Brain microvascular endothelial cell (primary cell): ENCODE measurements around the gene DCAF7.

ENCODE experiments used
- DNase-seq: peaks from one replicate; pipeline ENCODE4 v3.0.0-alpha.2; 2020
- H3K27ac ChIP-seq: fragments of 250-450 bp; sonication (Bioruptor Pico); 2 replicates; pipeline ENCODE4 v1.5.1; 2020; ENCODE audit warnings: mild to moderate bottlenecking, moderate library complexity
- H3K27me3 ChIP-seq: fragments of 250-450 bp; sonication (Bioruptor Pico); replicated peaks from 2 replicates; pipeline ENCODE4 v1.5.1; 2020; ENCODE audit warnings: mild to moderate bottlenecking
- H3K36me3 ChIP-seq: fragments of 250-450 bp; sonication (Bioruptor Pico); replicated peaks from 2 replicates; pipeline ENCODE4 v1.5.1; 2020; ENCODE audit warnings: mild to moderate bottlenecking
- H3K4me3 ChIP-seq: 2 replicates; pipeline ENCODE4 v1.5.1; 2011; ENCODE audit warnings: low read depth, mild to moderate bottlenecking, control low read depth, low read length, moderate library complexity
- CTCF ChIP-seq: IDR thresholded peaks from 2 replicates; pipeline ENCODE4 v1.5.1; 2011; ENCODE audit warnings: low read depth, mild to moderate bottlenecking, moderate library complexity, low read length, control low read depth, inconsistent platforms; ENCODE audit errors: missing control alignments
- in situ Hi-C: cut with HindIII; loops from 2 replicates; pipeline ENCODE4 v1.10.0; 2017; ENCODE audit warnings: low sequenced_read_pairs, low pct_ligation_motif_present

The DCAF7 gene

GRCh38 chr17:63546308-63547082 lies 3.8 kb upstream of the DCAF7 start:
- no peak overlapping the region for H3K4me3 ChIP-seq
- no peaks in the 10 kb centered on the region for H3K27me3 ChIP-seq
- no peak overlapping the region for H3K27ac ChIP-seq
- no peak for DNase-seq
- TF ChIP-seq CTCF = no peak
- H3K36me3 ChIP-seq = no peaks in the 10 kb centered on the region
- in situ Hi-C loops = no loop called here

- no peaks in the 10 kb centered on the region for H3K36me3 ChIP-seq
- no peaks in the 10 kb centered on the region for H3K27me3 ChIP-seq
Measured at GRCh38 chr17:63547083-63547523, 3.2 kb upstream of the DCAF7 start.

GRCh38 chr17:63549289-63549945 lies 860 bp upstream of the DCAF7 start:
- Histone ChIP-seq H3K27ac (peak overlapping the region; percentile 55), H3K4me3 (peak overlapping the region; percentile 67), H3K36me3 (no peaks in the 10 kb centered on the region), H3K27me3 (no peaks in the 10 kb centered on the region)
- no peak for TF ChIP-seq CTCF
- DNase-seq = no peak
- in situ Hi-C loops = no loop called here

More at GRCh38 chr17:63547083-63547523, 3.2 kb upstream of the DCAF7 start:
- no peak overlapping the region for H3K4me3 ChIP-seq
- DNase-seq = no peak
- no peak for TF ChIP-seq CTCF
- in situ Hi-C loops = no loop called here
- H3K27ac ChIP-seq = no peak overlapping the region

- no peak for TF ChIP-seq CTCF
- in situ Hi-C loops = no loop called here
- DNase-seq = peak; percentile 42
- Histone ChIP-seq H3K27ac (peak overlapping the region; percentile 81), H3K4me3 (peak overlapping the region; percentile 95), H3K36me3 (no peaks in the 10 kb centered on the region), H3K27me3 (no peaks in the 10 kb centered on the region)
Measured at GRCh38 chr17:63550817-63551639, 751 bp downstream of the DCAF7 start.

- in situ Hi-C loops = no loop called here
- DNase-seq = no peak
- no peaks in the 10 kb centered on the region for H3K36me3 ChIP-seq
- H3K27me3 ChIP-seq = no peaks in the 10 kb centered on the region
- TF ChIP-seq CTCF = no peak
- H3K27ac ChIP-seq = peak overlapping the region; percentile 45
- peak overlapping the region; percentile 39 for H3K4me3 ChIP-seq
Measured at GRCh38 chr17:63552211-63552610, 1.9 kb downstream of the DCAF7 start.
